ENCODE measurements around the gene KCNS3.
"Not testable (repeated sequence)": the region's sequence is repeated elsewhere in the genome, so short reads cannot be mapped to it uniquely, and the experiment has no call there.

DNA sequence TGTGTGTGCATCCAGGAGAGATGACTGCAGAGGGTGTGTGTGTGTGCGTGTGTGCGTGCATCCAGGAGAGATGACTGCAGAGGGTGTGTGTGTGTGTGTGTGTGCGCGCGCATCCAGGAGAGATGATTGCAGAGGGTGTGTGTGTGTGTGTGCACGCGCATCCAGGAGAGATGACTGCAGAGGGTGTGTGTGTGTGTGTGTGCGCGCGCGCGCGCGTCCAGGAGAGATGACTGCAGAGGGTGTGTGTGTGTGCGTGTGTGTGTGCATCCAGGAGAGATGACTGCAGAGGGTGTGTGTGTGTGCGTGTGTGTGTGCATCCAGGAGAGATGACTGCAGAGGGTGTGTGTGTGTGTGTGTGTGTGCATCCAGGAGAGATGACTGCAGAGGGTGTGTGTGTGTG lies 85.1 kb downstream of the KCNS3 start:
- TF ChIP-seq, protein P1, sequence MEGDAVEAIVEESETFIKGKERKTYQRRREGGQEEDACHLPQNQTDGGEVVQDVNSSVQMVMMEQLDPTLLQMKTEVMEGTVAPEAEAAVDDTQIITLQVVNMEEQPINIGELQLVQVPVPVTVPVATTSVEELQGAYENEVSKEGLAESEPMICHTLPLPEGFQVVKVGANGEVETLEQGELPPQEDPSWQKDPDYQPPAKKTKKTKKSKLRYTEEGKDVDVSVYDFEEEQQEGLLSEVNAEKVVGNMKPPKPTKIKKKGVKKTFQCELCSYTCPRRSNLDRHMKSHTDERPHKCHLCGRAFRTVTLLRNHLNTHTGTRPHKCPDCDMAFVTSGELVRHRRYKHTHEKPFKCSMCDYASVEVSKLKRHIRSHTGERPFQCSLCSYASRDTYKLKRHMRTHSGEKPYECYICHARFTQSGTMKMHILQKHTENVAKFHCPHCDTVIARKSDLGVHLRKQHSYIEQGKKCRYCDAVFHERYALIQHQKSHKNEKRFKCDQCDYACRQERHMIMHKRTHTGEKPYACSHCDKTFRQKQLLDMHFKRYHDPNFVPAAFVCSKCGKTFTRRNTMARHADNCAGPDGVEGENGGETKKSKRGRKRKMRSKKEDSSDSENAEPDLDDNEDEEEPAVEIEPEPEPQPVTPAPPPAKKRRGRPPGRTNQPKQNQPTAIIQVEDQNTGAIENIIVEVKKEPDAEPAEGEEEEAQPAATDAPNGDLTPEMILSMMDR (IDR thresholded peaks at IDR 0.05; ENCODE audit: insufficient read depth, low read length, poor library complexity, severe bottlenecking), result not testable (repeated sequence)
- TF ChIP-seq EZH2phosphoT487 (conservative IDR thresholded peaks at IDR 0.05; ENCODE audit: low read length), result not testable (repeated sequence)

All from SU-DHL-6 (cell line).